ENCODE results near the gene GPR15. TPM values are rescaled to one million over a fixed set of nuclear protein-coding genes. Genes with fewer than 3 reads are reported as not detected.

GPR15 gene
- total RNA-seq, 1 donor = not detected

DNA sequence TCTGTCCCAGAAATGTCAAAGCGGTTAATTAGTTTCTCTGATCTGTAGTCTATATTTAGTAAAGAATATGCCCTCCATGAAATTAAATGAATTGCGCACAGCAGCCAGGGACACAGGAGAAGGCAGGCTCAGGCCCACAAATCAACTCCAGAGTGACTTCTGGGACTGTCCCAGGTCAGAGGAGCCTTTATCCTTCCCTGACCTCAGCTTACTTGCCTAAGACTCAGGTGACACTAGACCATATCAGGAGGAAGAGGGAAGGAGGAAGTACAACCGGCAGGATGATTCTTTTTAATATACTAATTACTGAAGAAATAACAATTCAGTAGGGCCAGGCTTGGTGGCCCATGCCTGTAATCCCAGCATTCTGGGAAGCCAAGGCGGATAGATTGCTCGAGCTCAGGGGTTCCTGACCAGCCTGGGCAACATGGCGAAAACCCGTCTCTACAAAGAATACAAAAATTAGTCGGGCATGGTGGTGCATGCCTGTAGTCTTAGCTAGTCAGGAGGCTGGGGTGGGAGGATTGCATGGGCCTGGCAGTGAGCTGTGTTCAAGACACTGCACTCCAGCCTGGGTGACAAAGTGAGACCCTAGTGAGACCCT, 1.8 kb upstream of the GPR15 start:
- TF ChIP-seq, protein P1, sequence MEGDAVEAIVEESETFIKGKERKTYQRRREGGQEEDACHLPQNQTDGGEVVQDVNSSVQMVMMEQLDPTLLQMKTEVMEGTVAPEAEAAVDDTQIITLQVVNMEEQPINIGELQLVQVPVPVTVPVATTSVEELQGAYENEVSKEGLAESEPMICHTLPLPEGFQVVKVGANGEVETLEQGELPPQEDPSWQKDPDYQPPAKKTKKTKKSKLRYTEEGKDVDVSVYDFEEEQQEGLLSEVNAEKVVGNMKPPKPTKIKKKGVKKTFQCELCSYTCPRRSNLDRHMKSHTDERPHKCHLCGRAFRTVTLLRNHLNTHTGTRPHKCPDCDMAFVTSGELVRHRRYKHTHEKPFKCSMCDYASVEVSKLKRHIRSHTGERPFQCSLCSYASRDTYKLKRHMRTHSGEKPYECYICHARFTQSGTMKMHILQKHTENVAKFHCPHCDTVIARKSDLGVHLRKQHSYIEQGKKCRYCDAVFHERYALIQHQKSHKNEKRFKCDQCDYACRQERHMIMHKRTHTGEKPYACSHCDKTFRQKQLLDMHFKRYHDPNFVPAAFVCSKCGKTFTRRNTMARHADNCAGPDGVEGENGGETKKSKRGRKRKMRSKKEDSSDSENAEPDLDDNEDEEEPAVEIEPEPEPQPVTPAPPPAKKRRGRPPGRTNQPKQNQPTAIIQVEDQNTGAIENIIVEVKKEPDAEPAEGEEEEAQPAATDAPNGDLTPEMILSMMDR (IDR thresholded peaks at IDR 0.05; ENCODE audit: insufficient read depth, low read length) = no peak
- H3K4me3 ChIP-seq (ENCODE audit: low read depth, low read length) = no peak overlapping the region
- no peak for DNase-seq (ENCODE audit: low read depth)

GRCh38 chr3:98530676-98531075, 1.1 kb upstream of the GPR15 start:
- TF ChIP-seq, protein P1 (IDR thresholded peaks at IDR 0.05; ENCODE audit: insufficient read depth, low read length) = no peak
- DNase-seq (ENCODE audit: low read depth) = no peak
- H3K4me3 ChIP-seq (ENCODE audit: low read depth, low read length) = no peak overlapping the region

GRCh38 chr3:98532275-98532637, 478 bp downstream of the GPR15 start:
- no peak overlapping the region for H3K4me3 ChIP-seq (ENCODE audit: low read depth, low read length)
- TF ChIP-seq, protein P1 (IDR thresholded peaks at IDR 0.05; ENCODE audit: insufficient read depth, low read length) = no peak
- DNase-seq (ENCODE audit: low read depth) = no peak

GRCh38 chr3:98532709-98533571, 1.2 kb downstream of the GPR15 start:
- no peak overlapping the region for H3K4me3 ChIP-seq (ENCODE audit: low read depth, low read length)
- no peak for DNase-seq (ENCODE audit: low read depth)
- TF ChIP-seq, protein P1 (IDR thresholded peaks at IDR 0.05; ENCODE audit: insufficient read depth, low read length) = no peak

- DNase-seq (ENCODE audit: low read depth) = no peak
- TF ChIP-seq, protein P1 (IDR thresholded peaks at IDR 0.05; ENCODE audit: insufficient read depth, low read length) = no peak
Observed at GRCh38 chr3:98534168-98534567, 2.4 kb downstream of the GPR15 start.

DNA sequence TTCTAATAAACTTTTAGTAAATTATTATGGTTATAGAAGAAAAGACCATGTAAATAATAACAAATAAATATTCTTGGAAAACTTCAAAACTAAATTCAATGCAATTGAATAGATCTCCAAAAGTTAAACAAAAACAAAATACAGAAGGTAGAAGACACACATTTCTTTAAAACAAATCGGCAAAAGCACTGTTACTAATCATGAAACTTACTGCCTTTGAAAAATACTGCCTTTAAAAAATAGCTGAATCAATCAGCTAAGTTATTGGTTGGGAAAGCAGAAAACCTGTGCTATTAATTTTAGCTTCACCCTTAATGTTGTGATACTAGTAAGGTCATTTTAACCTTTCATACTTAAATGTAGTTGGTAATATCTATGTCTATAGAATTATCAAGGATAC, 3.0 kb downstream of the GPR15 start:
- DNase-seq (ENCODE audit: low read depth) = no peak
- TF ChIP-seq, protein P1 (IDR thresholded peaks at IDR 0.05; ENCODE audit: insufficient read depth, low read length) = no peak

More at GRCh38 chr3:98534168-98534567, 2.4 kb downstream of the GPR15 start:
- no peak overlapping the region for H3K4me3 ChIP-seq (ENCODE audit: low read depth, low read length)

More for the DNA sequence above, 3.0 kb downstream of the GPR15 start:
- no peak overlapping the region for H3K4me3 ChIP-seq (ENCODE audit: low read depth, low read length)
